Stimulated activated CD8-positive, alpha-beta memory T cell treated with anti-CD3 and anti-CD28 coated beads, Interleukin-15, amount 100 ng/mL, for 4 hours (primary cell): Measurements from ENCODE around the gene UBXN7.
"Not testable (repeated sequence)": the region's sequence is repeated elsewhere in the genome, so short reads cannot be mapped to it uniquely, and the experiment has no call there.

ENCODE experiments used
- DNase-seq, 2 donors: peaks; one replicate each; pipeline ENCODE4 v3.0.0-alpha.2; 2020; ENCODE audit warnings: low read depth in 2 of 2

Gene UBXN7

GRCh38 chr3:196432137-196432879 lies at the start of gene UBXN7:
UBXN7 (minus strand) TSS chr3:196432427; CDS start chr3:196432399, 28 bp downstream.
- DNase-seq: peak; percentile 90 to 91

GRCh38 chr3:196477678-196478077 lies 45.5 kb upstream of the UBXN7 start:
- no peak for DNase-seq

GRCh38 chr3:196472286-196472685 lies 40.1 kb upstream of the UBXN7 start:
- DNase-seq: no peak

GRCh38 chr3:196471551-196471950 lies 39.3 kb upstream of the UBXN7 start:
- no peak for DNase-seq

GRCh38 chr3:196470182-196470581 lies 38.0 kb upstream of the UBXN7 start:
- not testable (repeated sequence) for DNase-seq

- DNase-seq: no peak
Observed at GRCh38 chr3:196463804-196464203, 31.6 kb upstream of the UBXN7 start.

- no peak for DNase-seq
Observed at GRCh38 chr3:196463478-196463756, 31.2 kb upstream of the UBXN7 start.

GRCh38 chr3:196462680-196463477 lies 30.7 kb upstream of the UBXN7 start:
- not testable (repeated sequence) for DNase-seq

- DNase-seq: no peak
Observed at GRCh38 chr3:196458063-196458462, 25.8 kb upstream of the UBXN7 start.

- not testable (repeated sequence) for DNase-seq
Observed at GRCh38 chr3:196457470-196457869, 25.2 kb upstream of the UBXN7 start.

GRCh38 chr3:196454935-196455334 lies 22.7 kb upstream of the UBXN7 start:
- DNase-seq: no peak

GRCh38 chr3:196445391-196445790 lies 13.2 kb upstream of the UBXN7 start:
- DNase-seq: not testable (repeated sequence)

GRCh38 chr3:196444500-196444894 lies 12.3 kb upstream of the UBXN7 start:
- no peak for DNase-seq

GRCh38 chr3:196440696-196441095 lies 8.5 kb upstream of the UBXN7 start:
- no peak for DNase-seq

- no peak for DNase-seq
Observed at GRCh38 chr3:196440041-196440537, 7.9 kb upstream of the UBXN7 start.

GRCh38 chr3:196431181-196432136 lies 768 bp downstream of the UBXN7 start:
- DNase-seq: peak in 1 of 2 donors; percentile 0

- DNase-seq: no peak
Observed at GRCh38 chr3:196428041-196428440, 4.2 kb downstream of the UBXN7 start.

- DNase-seq: not testable (repeated sequence)
Observed at GRCh38 chr3:196424421-196424820, 7.8 kb downstream of the UBXN7 start.

- no peak for DNase-seq
Observed at GRCh38 chr3:196423044-196423781, 9.0 kb downstream of the UBXN7 start.

- not testable (repeated sequence) for DNase-seq
Observed at GRCh38 chr3:196421668-196422067, 10.6 kb downstream of the UBXN7 start.

GRCh38 chr3:196419386-196419785 lies 12.8 kb downstream of the UBXN7 start:
- DNase-seq: no peak
